Endothelial cell (in vitro differentiated cells): ENCODE measurements around the gene SLC35F4. TPM values are rescaled to one million over a fixed set of nuclear protein-coding genes. Genes with fewer than 3 reads are reported as not detected.

Source experiments
- DNase-seq: peaks from one replicate; pipeline ENCODE4 v3.0.0; 2021; ENCODE audit warnings: low spot score
- H3K27ac Mint-ChIP-seq: one replicate; pipeline ENCODE4 v1.8.0; 2021; ENCODE audit warnings: mixed read lengths, inconsistent platforms; ENCODE audit not compliant: unreplicated experiment
- H3K27me3 Mint-ChIP-seq: one replicate; pipeline ENCODE4 v1.8.0; 2021; ENCODE audit warnings: mild to moderate bottlenecking, moderate library complexity, mixed read lengths, inconsistent platforms; ENCODE audit not compliant: unreplicated experiment
- H3K36me3 Mint-ChIP-seq: one replicate; pipeline ENCODE4 v1.8.0; 2021; ENCODE audit warnings: mild to moderate bottlenecking, low read depth, mixed read lengths, inconsistent platforms; ENCODE audit not compliant: unreplicated experiment
- H3K4me1 Mint-ChIP-seq: one replicate; pipeline ENCODE4 v1.8.0; 2021; ENCODE audit warnings: mild to moderate bottlenecking, mixed read lengths, inconsistent platforms; ENCODE audit not compliant: unreplicated experiment
- H3K4me3 Mint-ChIP-seq: one replicate; pipeline ENCODE4 v1.8.0; 2021; ENCODE audit warnings: mild to moderate bottlenecking, mixed read lengths, inconsistent platforms; ENCODE audit not compliant: unreplicated experiment
- H3K9me3 Mint-ChIP-seq: one replicate; pipeline ENCODE4 v1.8.0; 2021; ENCODE audit warnings: mixed read lengths, inconsistent platforms; ENCODE audit not compliant: unreplicated experiment
- total RNA-seq: library from RNA; stranded (reverse); fragmentation: NEBNext Ultra II Directional; extraction: Animal tissue kit (Norgen Biotek cat#: 25700); gene quantifications from one replicate; pipeline ENCODE4 v1.2.1, GENCODE V29; 2021; ENCODE audit not compliant: unreplicated experiment
- TF ChIP-seq, protein P1 (sequence below): fragments of 200-600 bp; sonication (generic); IDR thresholded peaks from one replicate; pipeline ENCODE4 v1.5.0; 2021; ENCODE audit warnings: antibody characterized with exemption; ENCODE audit not compliant: unreplicated experiment

The SLC35F4 gene
- total RNA-seq, 1 donor from 2014 or later = not detected

DNA sequence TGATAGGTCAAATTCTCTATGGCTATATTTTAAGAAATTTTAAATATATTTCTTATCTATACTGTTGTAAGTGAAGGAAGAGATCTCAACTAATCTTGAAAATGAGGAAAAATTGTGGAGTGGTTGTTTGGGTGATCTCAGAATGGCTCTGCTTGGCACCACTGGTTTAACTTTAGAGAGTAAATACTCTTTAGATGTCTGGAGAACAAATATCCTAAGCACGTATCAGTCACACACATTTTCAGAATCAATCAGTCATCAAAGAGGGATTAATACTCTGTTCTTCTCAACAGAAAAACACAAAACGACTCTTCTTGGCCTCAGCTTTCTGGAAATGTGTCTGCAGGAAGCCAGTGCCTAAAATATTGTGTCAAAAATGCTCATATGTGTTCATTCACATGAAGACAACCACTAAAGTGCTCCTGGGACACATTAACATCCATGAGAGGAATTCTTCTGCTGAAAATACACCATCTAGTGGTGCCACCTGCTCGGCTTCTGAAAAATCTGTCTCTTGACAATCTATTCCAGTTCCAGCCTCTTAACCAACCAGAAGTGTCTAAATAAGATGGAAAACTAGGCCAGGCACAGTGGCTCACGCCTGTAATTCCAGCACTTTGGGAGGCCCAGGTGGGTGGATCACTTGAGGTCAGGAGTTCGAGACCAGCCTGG lies 291.1 kb downstream of the SLC35F4 start:
- H3K27ac Mint-ChIP-seq = no peak overlapping the region
- H3K4me3 Mint-ChIP-seq = no peak overlapping the region
- no peaks in the 10 kb centered on the region for H3K36me3 Mint-ChIP-seq
- DNase-seq = no peak
- peaks cover 1% of the 10 kb centered on the region for H3K27me3 Mint-ChIP-seq
- H3K4me1 Mint-ChIP-seq = no peaks in the 10 kb centered on the region
- no peaks in the 10 kb centered on the region for H3K9me3 Mint-ChIP-seq
- TF ChIP-seq, protein P1, sequence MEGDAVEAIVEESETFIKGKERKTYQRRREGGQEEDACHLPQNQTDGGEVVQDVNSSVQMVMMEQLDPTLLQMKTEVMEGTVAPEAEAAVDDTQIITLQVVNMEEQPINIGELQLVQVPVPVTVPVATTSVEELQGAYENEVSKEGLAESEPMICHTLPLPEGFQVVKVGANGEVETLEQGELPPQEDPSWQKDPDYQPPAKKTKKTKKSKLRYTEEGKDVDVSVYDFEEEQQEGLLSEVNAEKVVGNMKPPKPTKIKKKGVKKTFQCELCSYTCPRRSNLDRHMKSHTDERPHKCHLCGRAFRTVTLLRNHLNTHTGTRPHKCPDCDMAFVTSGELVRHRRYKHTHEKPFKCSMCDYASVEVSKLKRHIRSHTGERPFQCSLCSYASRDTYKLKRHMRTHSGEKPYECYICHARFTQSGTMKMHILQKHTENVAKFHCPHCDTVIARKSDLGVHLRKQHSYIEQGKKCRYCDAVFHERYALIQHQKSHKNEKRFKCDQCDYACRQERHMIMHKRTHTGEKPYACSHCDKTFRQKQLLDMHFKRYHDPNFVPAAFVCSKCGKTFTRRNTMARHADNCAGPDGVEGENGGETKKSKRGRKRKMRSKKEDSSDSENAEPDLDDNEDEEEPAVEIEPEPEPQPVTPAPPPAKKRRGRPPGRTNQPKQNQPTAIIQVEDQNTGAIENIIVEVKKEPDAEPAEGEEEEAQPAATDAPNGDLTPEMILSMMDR = no peak

DNA sequence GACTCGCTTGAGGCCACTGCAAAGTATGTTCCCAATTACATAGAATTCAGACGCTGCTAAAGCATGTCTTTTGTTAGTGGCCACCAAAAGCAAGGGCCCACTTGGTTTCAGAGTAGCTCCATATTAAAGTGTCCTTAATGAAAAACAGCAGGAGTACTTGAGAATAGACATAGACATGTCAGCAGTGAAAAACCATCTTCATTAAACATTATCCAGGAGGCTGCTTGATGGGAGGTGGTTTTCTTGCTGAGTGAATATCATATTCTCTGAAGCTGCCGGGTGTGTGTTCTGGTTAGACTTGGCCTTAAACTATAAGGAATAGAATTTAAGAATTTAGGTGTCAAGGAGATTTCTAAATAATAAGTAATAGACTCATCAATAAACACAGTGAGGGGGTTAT lies 292.7 kb downstream of the SLC35F4 start:
- H3K27me3 Mint-ChIP-seq = peaks cover 4% of the 10 kb centered on the region
- H3K4me1 Mint-ChIP-seq = no peaks in the 10 kb centered on the region
- no peak overlapping the region for H3K4me3 Mint-ChIP-seq
- DNase-seq = no peak
- no peaks in the 10 kb centered on the region for H3K36me3 Mint-ChIP-seq
- no peak overlapping the region for H3K27ac Mint-ChIP-seq
- H3K9me3 Mint-ChIP-seq = no peaks in the 10 kb centered on the region
- TF ChIP-seq, protein P1 = no peak

DNA sequence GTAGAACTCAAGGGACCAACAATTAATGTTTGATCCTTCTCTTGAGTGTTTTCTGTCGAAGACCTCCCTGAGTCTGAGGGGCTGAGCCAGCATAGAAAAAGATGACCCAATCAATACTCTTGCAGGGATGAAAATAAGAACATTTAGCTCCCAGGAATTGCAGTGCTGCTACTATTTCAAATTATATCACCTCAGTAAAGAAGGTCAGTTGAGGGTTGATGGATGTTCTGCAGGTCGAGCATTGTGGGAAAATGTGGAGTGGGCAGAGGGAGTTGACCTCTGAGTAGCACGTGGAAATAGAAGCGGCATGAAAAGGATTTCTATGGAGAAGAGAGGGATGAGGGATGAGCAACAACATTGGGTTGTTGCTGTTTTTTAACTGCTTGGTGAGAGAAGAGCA lies 297.3 kb downstream of the SLC35F4 start:
- H3K4me3 Mint-ChIP-seq = no peak overlapping the region
- H3K36me3 Mint-ChIP-seq = no peaks in the 10 kb centered on the region
- H3K4me1 Mint-ChIP-seq = no peaks in the 10 kb centered on the region
- peaks cover 4% of the 10 kb centered on the region for H3K27me3 Mint-ChIP-seq
- no peak overlapping the region for H3K27ac Mint-ChIP-seq
- TF ChIP-seq, protein P1 = no peak
- no peak for DNase-seq
- no peaks in the 10 kb centered on the region for H3K9me3 Mint-ChIP-seq

DNA sequence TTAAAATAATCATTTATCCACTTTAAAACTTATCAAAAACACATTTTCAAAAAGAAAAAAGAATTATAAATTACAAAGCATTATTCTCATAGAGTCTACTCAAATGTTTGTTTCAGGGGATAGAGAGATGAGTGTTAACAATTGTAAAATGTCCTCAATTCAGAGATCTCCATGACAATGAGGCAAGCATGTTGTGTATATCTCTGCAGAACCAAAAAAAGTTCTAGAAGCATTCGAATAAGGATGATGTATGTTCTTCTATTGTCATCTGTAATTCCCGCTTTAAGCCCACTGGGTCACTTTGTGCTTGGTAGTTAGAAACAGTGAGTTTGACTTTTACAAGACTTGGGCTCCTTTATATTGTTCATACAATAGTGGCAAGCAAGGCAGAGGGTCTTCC lies 298.7 kb downstream of the SLC35F4 start:
- H3K9me3 Mint-ChIP-seq = no peaks in the 10 kb centered on the region
- H3K27ac Mint-ChIP-seq = no peak overlapping the region
- no peaks in the 10 kb centered on the region for H3K4me1 Mint-ChIP-seq
- H3K4me3 Mint-ChIP-seq = no peak overlapping the region
- DNase-seq = no peak
- TF ChIP-seq, protein P1 = no peak
- no peaks in the 10 kb centered on the region for H3K36me3 Mint-ChIP-seq
- peaks cover 3% of the 10 kb centered on the region for H3K27me3 Mint-ChIP-seq

DNA sequence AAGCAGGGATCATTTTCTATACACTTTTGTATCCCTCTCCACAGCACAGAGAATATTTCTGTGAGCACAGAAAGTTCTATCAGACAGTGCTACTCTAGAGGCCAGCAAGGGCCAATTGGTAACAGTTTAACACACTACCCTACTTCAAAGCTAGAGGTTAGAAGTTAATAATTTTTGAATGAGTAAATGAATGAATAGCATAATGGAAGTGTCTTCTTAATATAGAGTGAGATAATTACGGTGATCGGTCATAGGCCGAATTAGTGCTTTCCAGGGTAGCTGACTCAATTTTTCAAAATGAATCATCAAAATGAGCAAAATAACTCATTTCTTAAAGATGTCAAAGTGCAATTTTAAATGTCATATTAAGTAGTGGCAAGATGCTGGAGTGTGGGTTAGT lies 305.2 kb downstream of the SLC35F4 start:
- Mint-ChIP-seq H3K9me3 (no peaks in the 10 kb centered on the region), H3K4me3 (no peak overlapping the region), H3K27me3 (no peaks in the 10 kb centered on the region), H3K27ac (no peak overlapping the region), H3K4me1 (peaks cover 4% of the 10 kb centered on the region), H3K36me3 (no peaks in the 10 kb centered on the region)
- TF ChIP-seq, protein P1 = no peak
- DNase-seq = no peak
